ENCODE data around the gene LRP8.

DNA sequence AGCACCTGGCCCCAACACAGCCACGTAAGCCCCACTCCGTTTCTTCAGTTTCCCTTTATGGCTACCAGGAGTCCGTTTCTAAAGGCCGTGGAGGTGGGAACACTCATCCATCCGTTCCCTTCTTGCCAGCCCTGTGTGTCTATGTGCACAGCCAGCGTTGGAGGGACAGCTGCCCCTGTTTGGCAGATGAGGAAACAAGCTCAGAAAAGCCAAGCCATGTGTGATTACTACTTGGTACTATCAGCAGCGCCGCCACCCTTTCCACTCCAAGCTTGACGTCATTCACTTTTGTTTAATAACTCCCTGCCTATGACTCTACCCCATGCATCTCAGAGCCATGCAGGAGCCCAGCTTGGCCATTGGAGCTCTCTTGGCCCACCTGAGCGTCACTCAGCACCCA, 3.5 kb downstream of the LRP8 start:
- TF ChIP-seq, protein P1, sequence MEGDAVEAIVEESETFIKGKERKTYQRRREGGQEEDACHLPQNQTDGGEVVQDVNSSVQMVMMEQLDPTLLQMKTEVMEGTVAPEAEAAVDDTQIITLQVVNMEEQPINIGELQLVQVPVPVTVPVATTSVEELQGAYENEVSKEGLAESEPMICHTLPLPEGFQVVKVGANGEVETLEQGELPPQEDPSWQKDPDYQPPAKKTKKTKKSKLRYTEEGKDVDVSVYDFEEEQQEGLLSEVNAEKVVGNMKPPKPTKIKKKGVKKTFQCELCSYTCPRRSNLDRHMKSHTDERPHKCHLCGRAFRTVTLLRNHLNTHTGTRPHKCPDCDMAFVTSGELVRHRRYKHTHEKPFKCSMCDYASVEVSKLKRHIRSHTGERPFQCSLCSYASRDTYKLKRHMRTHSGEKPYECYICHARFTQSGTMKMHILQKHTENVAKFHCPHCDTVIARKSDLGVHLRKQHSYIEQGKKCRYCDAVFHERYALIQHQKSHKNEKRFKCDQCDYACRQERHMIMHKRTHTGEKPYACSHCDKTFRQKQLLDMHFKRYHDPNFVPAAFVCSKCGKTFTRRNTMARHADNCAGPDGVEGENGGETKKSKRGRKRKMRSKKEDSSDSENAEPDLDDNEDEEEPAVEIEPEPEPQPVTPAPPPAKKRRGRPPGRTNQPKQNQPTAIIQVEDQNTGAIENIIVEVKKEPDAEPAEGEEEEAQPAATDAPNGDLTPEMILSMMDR (conservative IDR thresholded peaks at IDR 0.05; ENCODE audit: low read length): no peak
- no peak for TF ChIP-seq EZH2phosphoT487 (IDR thresholded peaks at IDR 0.05; ENCODE audit: borderline replicate concordance)
